ENCODE measurements around the gene TMEM19. TPM values are rescaled to one million over a fixed set of nuclear protein-coding genes. Genes with fewer than 3 reads are reported as not detected.

The TMEM19 gene
- total RNA-seq, 2 donors from 2014 or later: 11.2 to 16.6 TPM

DNA sequence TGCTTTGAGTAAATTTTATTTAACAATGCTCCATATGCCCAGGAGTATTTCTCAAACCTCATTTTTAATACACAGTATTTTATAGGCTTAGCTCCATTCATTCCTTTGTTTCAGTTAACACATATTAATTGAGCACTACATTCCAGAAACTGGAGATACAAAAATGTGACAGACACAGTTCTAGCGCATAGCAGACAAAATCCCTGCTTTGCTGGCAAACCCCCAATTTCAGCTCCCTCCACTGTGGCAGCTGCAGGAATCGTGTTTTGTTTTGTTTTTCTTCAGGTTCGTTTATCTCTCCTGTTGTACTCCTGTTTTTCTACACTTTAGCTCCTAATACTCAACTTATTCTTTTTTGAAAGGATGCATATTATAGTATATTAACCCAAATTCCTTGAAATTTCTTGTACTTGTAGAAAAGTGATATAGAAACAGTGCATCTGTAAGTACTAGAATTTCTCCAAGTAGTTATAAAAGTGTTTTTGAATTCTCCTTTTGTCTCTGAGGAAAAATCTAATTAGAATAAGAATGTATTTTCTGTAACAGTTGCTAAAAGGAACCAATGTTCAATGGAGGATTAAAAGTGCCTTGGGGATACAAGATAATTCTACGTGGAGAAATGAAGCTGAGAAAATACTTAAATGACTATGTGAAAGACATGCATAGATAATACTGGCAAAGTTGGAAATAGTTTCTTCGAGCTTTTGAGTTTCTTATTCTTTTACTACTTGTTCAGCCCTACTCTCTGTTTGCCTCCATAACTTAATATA lies 62.4 kb downstream of the TMEM19 start:
- TF ChIP-seq, protein P1, sequence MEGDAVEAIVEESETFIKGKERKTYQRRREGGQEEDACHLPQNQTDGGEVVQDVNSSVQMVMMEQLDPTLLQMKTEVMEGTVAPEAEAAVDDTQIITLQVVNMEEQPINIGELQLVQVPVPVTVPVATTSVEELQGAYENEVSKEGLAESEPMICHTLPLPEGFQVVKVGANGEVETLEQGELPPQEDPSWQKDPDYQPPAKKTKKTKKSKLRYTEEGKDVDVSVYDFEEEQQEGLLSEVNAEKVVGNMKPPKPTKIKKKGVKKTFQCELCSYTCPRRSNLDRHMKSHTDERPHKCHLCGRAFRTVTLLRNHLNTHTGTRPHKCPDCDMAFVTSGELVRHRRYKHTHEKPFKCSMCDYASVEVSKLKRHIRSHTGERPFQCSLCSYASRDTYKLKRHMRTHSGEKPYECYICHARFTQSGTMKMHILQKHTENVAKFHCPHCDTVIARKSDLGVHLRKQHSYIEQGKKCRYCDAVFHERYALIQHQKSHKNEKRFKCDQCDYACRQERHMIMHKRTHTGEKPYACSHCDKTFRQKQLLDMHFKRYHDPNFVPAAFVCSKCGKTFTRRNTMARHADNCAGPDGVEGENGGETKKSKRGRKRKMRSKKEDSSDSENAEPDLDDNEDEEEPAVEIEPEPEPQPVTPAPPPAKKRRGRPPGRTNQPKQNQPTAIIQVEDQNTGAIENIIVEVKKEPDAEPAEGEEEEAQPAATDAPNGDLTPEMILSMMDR (IDR thresholded peaks at IDR 0.05): no peak
- no peak for TF ChIP-seq POLR2A (IDR thresholded peaks at IDR 0.05)

DNA sequence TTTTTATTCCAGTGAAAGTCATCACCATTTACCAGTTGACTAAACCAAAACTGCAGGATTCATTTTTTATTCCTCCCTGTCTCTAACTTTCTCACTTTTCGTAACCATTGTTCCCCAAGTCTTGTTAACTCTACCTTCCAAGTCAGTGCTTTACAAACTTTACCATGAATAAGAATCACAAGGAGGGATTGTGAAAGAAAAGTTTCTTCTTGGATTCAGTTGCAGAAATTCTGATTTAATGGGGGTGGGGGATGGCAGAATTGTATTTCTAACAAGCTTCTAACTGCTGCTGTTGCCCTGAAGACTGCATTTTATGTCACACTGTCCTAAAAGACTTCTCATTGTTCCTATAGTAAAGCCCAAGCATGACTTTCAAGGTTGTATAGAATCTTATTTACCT lies 63.8 kb downstream of the TMEM19 start:
- H3K4me1 ChIP-seq: no peaks in the 10 kb centered on the region
- no peak for ATAC-seq
- WGBS, 2 donors: 76 to 85% methylated on average over 1 of the region's 1 CpG
- no peak for DNase-seq
- intact Hi-C loops (cut with DNase I): loop anchor here (10.0 kb wide), 2 partner anchors 95 to 335 kb away; no protein-coding TSS in a partner anchor
- H3K9me3 ChIP-seq: no peaks in the 10 kb centered on the region
- TF ChIP-seq, protein P1 (IDR thresholded peaks at IDR 0.05): no peak
- no peak for TF ChIP-seq POLR2A (IDR thresholded peaks at IDR 0.05)
- no peak overlapping the region for H3K27ac ChIP-seq
- H3K27me3 ChIP-seq: no peaks in the 10 kb centered on the region
- no peaks in the 10 kb centered on the region for H3K36me3 ChIP-seq (replicated peaks in 1 of 2; ENCODE audit: insufficient read depth in 1 of 2, low read depth in 2 of 2)
- no peak overlapping the region for H3K4me3 ChIP-seq

More for the DNA sequence above, 62.4 kb downstream of the TMEM19 start:
- Histone ChIP-seq H3K27ac (no peak overlapping the region), H3K4me3 (no peak overlapping the region), H3K9me3 (no peaks in the 10 kb centered on the region), H3K4me1 (no peaks in the 10 kb centered on the region), H3K36me3 (replicated peaks in 1 of 2; ENCODE audit: insufficient read depth in 1 of 2, low read depth in 2 of 2) (no peaks in the 10 kb centered on the region), H3K27me3 (no peaks in the 10 kb centered on the region)
- WGBS, 2 donors: 50 to 55% methylated on average over 5 of the region's 5 CpGs
- intact Hi-C loops (cut with DNase I): loop anchor here (10.0 kb wide), 2 partner anchors 93 to 333 kb away; no protein-coding TSS in a partner anchor
- DNase-seq (no peak), ATAC-seq (no peak)

DNA sequence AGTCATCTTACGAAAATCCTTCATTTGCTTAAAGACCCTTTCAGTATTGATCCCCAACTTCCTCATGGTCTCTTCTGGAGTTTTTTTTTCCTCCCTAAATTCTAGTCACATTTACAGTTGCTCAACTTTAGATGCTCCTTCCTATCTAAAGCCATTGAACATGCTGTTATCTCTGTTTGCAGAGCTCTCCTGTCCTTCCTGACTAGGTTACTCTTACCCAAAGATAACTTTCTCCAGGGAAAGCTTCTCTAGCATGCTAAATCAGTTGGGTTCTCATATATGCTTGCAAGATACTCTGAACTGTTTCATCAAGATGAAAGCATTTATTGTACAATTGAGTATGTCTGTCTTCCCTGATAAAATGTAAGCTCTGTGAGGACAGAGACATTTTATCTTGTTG lies 67.0 kb downstream of the TMEM19 start:
- intact Hi-C loops (cut with DNase I): no loop called here
- no peak for ATAC-seq
- Histone ChIP-seq H3K27ac (no peak overlapping the region), H3K36me3 (replicated peaks in 1 of 2; ENCODE audit: insufficient read depth in 1 of 2, low read depth in 2 of 2) (no peaks in the 10 kb centered on the region), H3K27me3 (no peaks in the 10 kb centered on the region), H3K4me1 (peaks cover 13% of the 10 kb centered on the region), H3K9me3 (no peaks in the 10 kb centered on the region), H3K4me3 (no peak overlapping the region)
- no peak for TF ChIP-seq POLR2A (IDR thresholded peaks at IDR 0.05)
- TF ChIP-seq, protein P1 (IDR thresholded peaks at IDR 0.05): no peak
- 79 to 84% methylated on average over 1 of the region's 1 CpG for WGBS, 2 donors
- no peak for DNase-seq

Small RNA genes within 50 kb of the gene (small RNA-seq; reads per million reads assigned to genes)
- not detected for gene RF00560

Other genes starting within 250 kb of the TMEM19 start
- under 1 TPM in 1 of 2 donors, not detected in 1; 0.52 TPM for gene LGR5, start 246.3 kb upstream of the TMEM19 start, total RNA-seq
- gene ZFC3H1, start 22.2 kb upstream of the TMEM19 start, total RNA-seq: 100 to 1,000 TPM in 1 of 2 donors, 10 to 100 TPM in 1; 36.1 to 116 TPM
- gene THAP2, start 21.8 kb upstream of the TMEM19 start, total RNA-seq: 10 to 100 TPM in 1 of 2 donors, under 1 TPM in 1; 0.99 to 15.0 TPM
- gene RAB21, start 68.8 kb downstream of the TMEM19 start, total RNA-seq: 1 to 10 TPM; 4.3 to 4.4 TPM
- gene TBC1D15, start 153.7 kb downstream of the TMEM19 start, total RNA-seq: 10 to 100 TPM; 12.5 to 37.9 TPM

Measured in body of pancreas (tissue), 4 donors.